CD14-positive monocyte (primary cell): ENCODE data around the gene CREBL2. TPM values are rescaled to one million over a fixed set of nuclear protein-coding genes. Genes with fewer than 3 reads are reported as not detected.
"Not testable (repeated sequence)": the region's sequence is repeated elsewhere in the genome, so short reads cannot be mapped to it uniquely, and the experiment has no call there.

Experiments
- DNase-seq, 3 donors: peaks; one replicate each; pipeline ENCODE4 v3.0.0-alpha.2; 2011 to 2022
- H2AFZ ChIP-seq: 2 replicates; pipeline ENCODE4 v1.6.0; 2012; ENCODE audit warnings: mild to moderate bottlenecking, low read depth, low read length, inconsistent platforms; ENCODE audit not compliant: insufficient read depth, poor library complexity, severe bottlenecking
- H3K27ac ChIP-seq, 2 donors: 1 replicate in 1 of 2; 2 replicates in 1 of 2; pipeline ENCODE4 v1.5.1; 2012 to 2013; ENCODE audit warnings: low read length in 2 of 2, control low read depth in 1 of 2, inconsistent platforms in 1 of 2, low read depth in 1 of 2, mild to moderate bottlenecking in 1 of 2
- H3K27me3 ChIP-seq, 2 donors: one replicate each; pipeline versions ENCODE4 v1.6.0 to v1.6.1; 2011 to 2013; ENCODE audit warnings: low read length in 2 of 2; ENCODE audit not compliant: control insufficient read depth in 2 of 2, insufficient read depth in 2 of 2
- H3K36me3 ChIP-seq, 2 donors: replicated peaks in 1 of 2; 1 replicate in 1 of 2; 2 replicates in 1 of 2; pipeline versions ENCODE4 v1.5.1 to v1.6.1; 2012 to 2013; ENCODE audit warnings: low read length in 2 of 2, control low read depth in 1 of 2, inconsistent platforms in 1 of 2, mild to moderate bottlenecking in 1 of 2; ENCODE audit not compliant: insufficient read depth in 2 of 2, control insufficient read depth in 1 of 2
- H3K4me1 ChIP-seq, 2 donors: 1 replicate in 1 of 2; 2 replicates in 1 of 2; pipeline versions ENCODE4 v1.5.1 to v1.6.1; 2012 to 2013; ENCODE audit warnings: low read length in 2 of 2, control low read depth in 1 of 2, inconsistent platforms in 1 of 2, mild to moderate bottlenecking in 1 of 2, moderate library complexity in 1 of 2; ENCODE audit not compliant: insufficient read depth in 2 of 2, control insufficient read depth in 1 of 2
- H3K4me2 ChIP-seq: replicated peaks from 2 replicates; pipeline ENCODE3; 2012; ENCODE audit warnings: low read length, moderate library complexity, mild to moderate bottlenecking; ENCODE audit not compliant: poor library complexity, severe bottlenecking; ENCODE audit errors: extremely low read depth
- H3K4me3 ChIP-seq, 3 experiments: fragments of 200-600 bp in 1 of 3; sonication (generic) in 1 of 3; replicated peaks in 1 of 3; 1 replicate in 2 of 3; 2 replicates in 1 of 3; pipeline ENCODE4 v1.5.1; 2011 to 2013; ENCODE audit warnings: low read length in 3 of 3, mild to moderate bottlenecking in 3 of 3, control low read depth in 2 of 3, low read depth in 2 of 3, inconsistent platforms in 1 of 3, moderate library complexity in 1 of 3
- H3K79me2 ChIP-seq: 2 replicates; pipeline ENCODE4 v1.6.0; 2012; ENCODE audit warnings: mild to moderate bottlenecking, control low read depth, inconsistent platforms, low read length, moderate library complexity; ENCODE audit not compliant: insufficient read depth
- H3K9ac ChIP-seq: 2 replicates; pipeline ENCODE4 v1.6.0; 2017; ENCODE audit warnings: low read length, mild to moderate bottlenecking; ENCODE audit not compliant: insufficient read depth, poor library complexity, severe bottlenecking
- H3K9me3 ChIP-seq, 2 donors: replicated peaks in 1 of 2; 1 replicate in 1 of 2; 2 replicates in 1 of 2; pipeline versions ENCODE4 v1.5.1 to v1.6.1; 2012 to 2013; ENCODE audit warnings: low read length in 2 of 2, control low read depth in 1 of 2; ENCODE audit not compliant: control insufficient read depth in 1 of 2, insufficient read depth in 1 of 2
- H4K20me1 ChIP-seq: 2 replicates; pipeline ENCODE4 v1.6.0; 2012; ENCODE audit warnings: mild to moderate bottlenecking, low read length, control low read depth, moderate library complexity; ENCODE audit not compliant: insufficient read depth
- H3K27ac Mint-ChIP-seq, 7 donors: one replicate each; pipeline ENCODE4 v1.8.0; 2020; ENCODE audit warnings: mild to moderate bottlenecking in 7 of 7, mixed read lengths in 7 of 7, moderate library complexity in 6 of 7, inconsistent platforms in 2 of 7
- H3K27me3 Mint-ChIP-seq, 3 donors: one replicate each; pipeline ENCODE4 v1.8.0; 2021 to 2022; ENCODE audit warnings: low read depth in 3 of 3, mild to moderate bottlenecking in 3 of 3, mixed read lengths in 3 of 3, moderate library complexity in 3 of 3, inconsistent platforms in 1 of 3
- H3K36me3 Mint-ChIP-seq, 2 donors: one replicate each; pipeline ENCODE4 v1.8.0; 2020; ENCODE audit warnings: mixed read lengths in 2 of 2, inconsistent platforms in 1 of 2, mild to moderate bottlenecking in 1 of 2
- H3K4me1 Mint-ChIP-seq: one replicate; pipeline ENCODE4 v1.8.0; 2020; ENCODE audit warnings: mild to moderate bottlenecking, mixed read lengths
- H3K4me3 Mint-ChIP-seq, 2 donors: one replicate each; pipeline ENCODE4 v1.8.0; 2020; ENCODE audit warnings: mild to moderate bottlenecking in 2 of 2, mixed read lengths in 2 of 2, moderate library complexity in 1 of 2
- H3K9me3 Mint-ChIP-seq, 7 donors: one replicate each; pipeline ENCODE4 v1.8.0; 2020 to 2022; ENCODE audit warnings: mixed read lengths in 7 of 7, mild to moderate bottlenecking in 6 of 7, moderate library complexity in 6 of 7, inconsistent platforms in 2 of 7
- WGBS: methylation state at CpG from one replicate; pipeline ENCODE4 v1.1.5; 2013; ENCODE audit warnings: missing lambda C conversion rate; ENCODE audit not compliant: insufficient coverage; 5-methylcytosine and 5-hydroxymethylcytosine counted together
- intact Hi-C, 2 donors: fragments of 100-400 bp; cut with micrococcal nuclease; formaldehyde crosslinking; loops; one replicate each; pipeline versions ENCODE4 v1.15.0 to v1.15.1; 2023
- polyA plus RNA-seq, 3 donors: library from polyadenylated mRNA; depleted of rRNA in 1 of 3; unstranded in 2 of 3; stranded (reverse) in 1 of 3; fragments of 300-500 nt in 2 of 3; fragments of >200 nt in 1 of 3; fragmentation: Illumina TruSeq in 2 of 3; gene quantifications; 1 replicate in 2 of 3; 2 replicates in 1 of 3; pipeline ENCODE4 v1.2.3, GENCODE V29; 2012 to 2021
- TF ChIP-seq, protein P1 (sequence below): fragments of 200-600 bp; IDR thresholded peaks from one replicate; pipeline ENCODE4 v1.8.0; 2022; ENCODE audit warnings: antibody characterized with exemption, mild to moderate bottlenecking

CREBL2 gene
- polyA plus RNA-seq, 3 donors = 14.4 to 45.9 (median 38.2) TPM

DNA sequence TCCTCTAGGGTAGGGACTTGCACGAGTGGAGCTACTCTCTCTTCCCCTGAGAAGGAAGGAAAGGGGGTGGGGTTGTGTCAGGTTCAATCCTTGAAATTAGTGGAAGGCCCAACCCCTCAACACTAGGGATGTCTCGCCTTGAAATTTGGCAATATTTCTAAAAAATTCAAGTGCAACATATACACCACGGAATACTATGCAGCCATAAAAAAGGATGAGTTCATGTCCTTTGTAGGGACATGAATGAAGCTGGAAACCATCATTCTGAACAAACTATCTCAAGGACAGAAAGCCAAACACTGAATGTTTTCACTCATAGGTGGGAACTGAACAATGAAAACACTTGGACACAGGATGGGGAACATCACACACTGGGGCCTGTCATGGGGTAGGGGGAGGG, 15.1 kb upstream of the CREBL2 start:
- H3K4me3 Mint-ChIP-seq = not testable (repeated sequence)

DNA sequence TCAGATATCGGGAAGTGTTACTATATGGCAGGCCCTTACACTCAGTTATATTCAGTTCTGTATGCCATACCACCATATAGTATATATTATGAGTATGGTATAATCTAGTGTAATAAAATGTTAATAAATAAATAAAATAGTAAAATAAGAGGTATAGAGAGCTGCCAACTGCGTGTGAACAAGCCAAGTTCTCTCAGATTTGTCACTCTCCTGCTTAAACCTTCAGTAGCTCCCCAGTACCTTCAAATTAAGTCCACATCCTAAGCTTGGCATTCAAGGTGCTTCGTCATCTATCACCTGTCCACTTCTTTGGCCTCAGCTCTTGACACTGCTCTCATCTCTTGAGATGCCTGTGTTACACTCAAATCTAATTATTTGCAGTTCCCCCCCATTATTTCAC, 12.8 kb upstream of the CREBL2 start:
- Mint-ChIP-seq H3K36me3 (no peaks in the 10 kb centered on the region), H3K27ac (no peak overlapping the region)

More for the DNA sequence above, 15.1 kb upstream of the CREBL2 start:
- WGBS = no CpG with 5 or more reads among the region's 3 CpGs
- DNase-seq, H3K27me3 Mint-ChIP-seq, H3K27me3 ChIP-seq, H3K27ac ChIP-seq, H3K36me3 Mint-ChIP-seq, H3K9me3 ChIP-seq, H2AFZ ChIP-seq, intact Hi-C loops, H3K27ac Mint-ChIP-seq, H3K9ac ChIP-seq, H3K4me2 ChIP-seq, H3K79me2 ChIP-seq, H3K4me3 ChIP-seq, H3K9me3 Mint-ChIP-seq, H3K36me3 ChIP-seq, H4K20me1 ChIP-seq: not testable (repeated sequence)
- peaks cover 16% of the 10 kb centered on the region for H3K4me1 Mint-ChIP-seq
- H3K4me1 ChIP-seq = peaks cover 7 to 16% of the 10 kb centered on the region in 2 donors

More for the DNA sequence above, 12.8 kb upstream of the CREBL2 start:
- no peaks in the 10 kb centered on the region for H3K27me3 ChIP-seq
- H3K9me3 ChIP-seq = no peaks in the 10 kb centered on the region
- no peak for DNase-seq
- no peaks in the 10 kb centered on the region for H4K20me1 ChIP-seq
- Mint-ChIP-seq H3K4me1 (peaks cover 13% of the 10 kb centered on the region), H3K4me3 (no peak overlapping the region), H3K9me3 (peaks cover 0 to 3% (median 0%) of the 10 kb centered on the region in 7 donors), H3K27me3 (peaks cover 4 to 8% (median 4%) of the 10 kb centered on the region in 3 donors)
- H3K79me2 ChIP-seq = no peaks in the 10 kb centered on the region
- peaks cover 7 to 17% of the 10 kb centered on the region in 2 donors for H3K4me1 ChIP-seq
- WGBS = 89% methylated on average over 1 of the region's 3 CpGs
- H3K9ac ChIP-seq = no peak overlapping the region
- no peaks in the 10 kb centered on the region for H3K36me3 ChIP-seq
- no peak overlapping the region for H2AFZ ChIP-seq
- H3K4me3 ChIP-seq = no peak overlapping the region
- intact Hi-C loops = no loop called here
- no peak overlapping the region for H3K27ac ChIP-seq
- TF ChIP-seq, protein P1, sequence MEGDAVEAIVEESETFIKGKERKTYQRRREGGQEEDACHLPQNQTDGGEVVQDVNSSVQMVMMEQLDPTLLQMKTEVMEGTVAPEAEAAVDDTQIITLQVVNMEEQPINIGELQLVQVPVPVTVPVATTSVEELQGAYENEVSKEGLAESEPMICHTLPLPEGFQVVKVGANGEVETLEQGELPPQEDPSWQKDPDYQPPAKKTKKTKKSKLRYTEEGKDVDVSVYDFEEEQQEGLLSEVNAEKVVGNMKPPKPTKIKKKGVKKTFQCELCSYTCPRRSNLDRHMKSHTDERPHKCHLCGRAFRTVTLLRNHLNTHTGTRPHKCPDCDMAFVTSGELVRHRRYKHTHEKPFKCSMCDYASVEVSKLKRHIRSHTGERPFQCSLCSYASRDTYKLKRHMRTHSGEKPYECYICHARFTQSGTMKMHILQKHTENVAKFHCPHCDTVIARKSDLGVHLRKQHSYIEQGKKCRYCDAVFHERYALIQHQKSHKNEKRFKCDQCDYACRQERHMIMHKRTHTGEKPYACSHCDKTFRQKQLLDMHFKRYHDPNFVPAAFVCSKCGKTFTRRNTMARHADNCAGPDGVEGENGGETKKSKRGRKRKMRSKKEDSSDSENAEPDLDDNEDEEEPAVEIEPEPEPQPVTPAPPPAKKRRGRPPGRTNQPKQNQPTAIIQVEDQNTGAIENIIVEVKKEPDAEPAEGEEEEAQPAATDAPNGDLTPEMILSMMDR = no peak
- H3K4me2 ChIP-seq = no peak overlapping the region
